ENCODE results near the gene PSMD5. TPM values are rescaled to one million over a fixed set of nuclear protein-coding genes. Genes with fewer than 3 reads are reported as not detected.
A peak's percentile ranks its signal among the peaks of the same experiment; 100 is the strongest.

PSMD5 gene
- total RNA-seq, 1 experiment from 2014 or later = 68.1 TPM

- no peak for DNase-seq
- ChIA-PET CTCF (interaction anchor here (1.2 kb wide), 1 partner anchor 89 kb away, joined by 3 read pairs; no protein-coding TSS in a partner anchor), POLR2A (no interaction called here)
- BruUV-seq (replicated peaks) = no TSS peak
- H3K4me3 ChIP-seq (ENCODE audit: low read depth, low read length) = peak overlapping the region; percentile 39
- H3K36me3 ChIP-seq (ENCODE audit: control insufficient read depth, insufficient read depth, low read length) = peaks cover 1% of the 10 kb centered on the region
- Mint-ChIP-seq H3K4me1 (ENCODE audit: low read depth, unreplicated experiment) (peaks cover 6% of the 10 kb centered on the region), H3K27ac (ENCODE audit: unreplicated experiment) (peak overlapping the region; percentile 83), H3K4me3 (ENCODE audit: unreplicated experiment) (peak overlapping the region; percentile 63), H3K36me3 (ENCODE audit: insufficient read depth, unreplicated experiment) (peaks cover 32% of the 10 kb centered on the region), H3K9me3 (ENCODE audit: unreplicated experiment) (no peaks in the 10 kb centered on the region), H3K27me3 (ENCODE audit: insufficient read depth, unreplicated experiment) (no peaks in the 10 kb centered on the region)
- no peaks in the 10 kb centered on the region for H3K27me3 ChIP-seq (replicated peaks; ENCODE audit: control insufficient read depth, insufficient read depth, low read length)
- intact Hi-C loops (cut with micrococcal nuclease; ENCODE audit: unreplicated experiment) = loop anchor here (1.0 kb wide), 1 partner anchor 25 kb away; no protein-coding TSS in a partner anchor
- H3K4me1 ChIP-seq = peaks cover 5% of the 10 kb centered on the region
- H3K9me3 ChIP-seq = no peaks in the 10 kb centered on the region
- TF ChIP-seq CTCF (IDR thresholded peaks at IDR 0.05; ENCODE audit: insufficient read depth in 1 of 2, low read depth in 1 of 2, low read length in 1 of 2, severe bottlenecking in 1 of 2, unreplicated experiment in 1 of 2) = no peak
Observed at GRCh38 chr9:120867676-120868338, 25.1 kb upstream of the PSMD5 start.

- TF ChIP-seq CTCF (IDR thresholded peaks at IDR 0.05; ENCODE audit: insufficient read depth in 1 of 2, low read depth in 1 of 2, low read length in 1 of 2, severe bottlenecking in 1 of 2, unreplicated experiment in 1 of 2) = no peak
- H3K36me3 ChIP-seq (ENCODE audit: control insufficient read depth, insufficient read depth, low read length) = peaks cover 1% of the 10 kb centered on the region
- DNase-seq = no peak
- H3K4me1 Mint-ChIP-seq (ENCODE audit: low read depth, unreplicated experiment) = peaks cover 6% of the 10 kb centered on the region
- H3K4me1 ChIP-seq = peaks cover 5% of the 10 kb centered on the region
- H3K36me3 Mint-ChIP-seq (ENCODE audit: insufficient read depth, unreplicated experiment) = peaks cover 21% of the 10 kb centered on the region
- BruUV-seq (replicated peaks) = no TSS peak
- H3K4me3 Mint-ChIP-seq (ENCODE audit: unreplicated experiment) = no peak overlapping the region
- no peak overlapping the region for H3K4me3 ChIP-seq (ENCODE audit: low read depth, low read length)
- no peaks in the 10 kb centered on the region for H3K9me3 ChIP-seq
- H3K27ac Mint-ChIP-seq (ENCODE audit: unreplicated experiment) = no peak overlapping the region
- H3K9me3 Mint-ChIP-seq (ENCODE audit: unreplicated experiment) = no peaks in the 10 kb centered on the region
- H3K27me3 ChIP-seq (replicated peaks; ENCODE audit: control insufficient read depth, insufficient read depth, low read length) = no peaks in the 10 kb centered on the region
- ChIA-PET POLR2A (no interaction called here), CTCF (no interaction called here)
- intact Hi-C loops (cut with micrococcal nuclease; ENCODE audit: unreplicated experiment) = no loop called here
- no peaks in the 10 kb centered on the region for H3K27me3 Mint-ChIP-seq (ENCODE audit: insufficient read depth, unreplicated experiment)
Observed at GRCh38 chr9:120866651-120867050, 23.9 kb upstream of the PSMD5 start.

GRCh38 chr9:120865809-120866208, 23.1 kb upstream of the PSMD5 start:
- Histone ChIP-seq H3K36me3 (ENCODE audit: control insufficient read depth, insufficient read depth, low read length) (peaks cover 1% of the 10 kb centered on the region), H3K9me3 (no peaks in the 10 kb centered on the region), H3K4me1 (peaks cover 5% of the 10 kb centered on the region), H3K4me3 (ENCODE audit: low read depth, low read length) (no peak overlapping the region), H3K27me3 (replicated peaks; ENCODE audit: control insufficient read depth, insufficient read depth, low read length) (no peaks in the 10 kb centered on the region)
- no peak for TF ChIP-seq CTCF (IDR thresholded peaks at IDR 0.05; ENCODE audit: insufficient read depth in 1 of 2, low read depth in 1 of 2, low read length in 1 of 2, severe bottlenecking in 1 of 2, unreplicated experiment in 1 of 2)
- intact Hi-C loops (cut with micrococcal nuclease; ENCODE audit: unreplicated experiment) = no loop called here
- ChIA-PET CTCF (no interaction called here), POLR2A (no interaction called here)
- H3K36me3 Mint-ChIP-seq (ENCODE audit: insufficient read depth, unreplicated experiment) = peaks cover 16% of the 10 kb centered on the region
- H3K9me3 Mint-ChIP-seq (ENCODE audit: unreplicated experiment) = no peaks in the 10 kb centered on the region
- no peak for DNase-seq
- H3K4me1 Mint-ChIP-seq (ENCODE audit: low read depth, unreplicated experiment) = peaks cover 8% of the 10 kb centered on the region
- no peak overlapping the region for H3K4me3 Mint-ChIP-seq (ENCODE audit: unreplicated experiment)
- H3K27me3 Mint-ChIP-seq (ENCODE audit: insufficient read depth, unreplicated experiment) = no peaks in the 10 kb centered on the region
- no peak overlapping the region for H3K27ac Mint-ChIP-seq (ENCODE audit: unreplicated experiment)
- no TSS peak for BruUV-seq (replicated peaks)
